HepG2 (cell line): ENCODE measurements around the gene ABHD1. TPM values are rescaled to one million over a fixed set of nuclear protein-coding genes. Genes with fewer than 3 reads are reported as not detected.

ENCODE experiments used
- BHLHE40 ChIP-seq: IDR thresholded peaks from 2 replicates; pipeline ENCODE4 v1.6.1; 2011; ENCODE audit warnings: low read length, improper control_type of control experiment
- CAMTA2 ChIP-seq: sonication (generic); formaldehyde crosslinking; IDR thresholded peaks from 2 replicates; pipeline ENCODE4 v1.4.0; 2020; ENCODE audit warnings: mild to moderate bottlenecking, missing genetic modification reagents, borderline replicate concordance
- GPN1 ChIP-seq: sonication (generic); formaldehyde crosslinking; IDR thresholded peaks from 2 replicates; pipeline ENCODE4 v1.5.1; 2020; ENCODE audit warnings: missing genetic modification reagents, borderline replicate concordance
- NCOA1 ChIP-seq: sonication (generic); formaldehyde crosslinking; IDR thresholded peaks from 2 replicates; pipeline ENCODE4 v1.9.0; 2021; ENCODE audit warnings: missing genetic modification reagents
- NCOA5 ChIP-seq: sonication (generic); formaldehyde crosslinking; IDR thresholded peaks from 2 replicates; pipeline ENCODE4 v1.4.0; 2020; ENCODE audit warnings: missing genetic modification reagents
- NFRKB ChIP-seq: fragments of 450-650 bp; IDR thresholded peaks from 2 replicates; pipeline ENCODE4 v1.6.1; 2017
- NONO ChIP-seq, 2 experiments: fragments of 450-650 bp in 1 of 2; sonication (generic) in 1 of 2; formaldehyde crosslinking in 1 of 2; IDR thresholded peaks in 1 of 2; conservative IDR thresholded peaks in 1 of 2; 2 replicates each; pipeline versions ENCODE4 v1.6.1 to v1.8.0; 2017 to 2022; ENCODE audit warnings: mild to moderate bottlenecking in 1 of 2, missing genetic modification reagents in 1 of 2, moderate library complexity in 1 of 2
- U2AF2 ChIP-seq: fragments of 200-400 bp; formaldehyde crosslinking; IDR thresholded peaks from 2 replicates; pipeline ENCODE4 v1.6.1; 2017; ENCODE audit warnings: low read depth, mild to moderate bottlenecking, low read length
- ZNF34 ChIP-seq: sonication (generic); formaldehyde crosslinking; IDR thresholded peaks from 2 replicates; pipeline ENCODE4 v1.4.0; 2020; ENCODE audit warnings: mild to moderate bottlenecking, missing genetic modification reagents, borderline replicate concordance
- ZNF570 ChIP-seq: sonication (generic); formaldehyde crosslinking; IDR thresholded peaks from 2 replicates; pipeline ENCODE4 v1.4.0; 2020; ENCODE audit warnings: mild to moderate bottlenecking, missing genetic modification reagents, borderline replicate concordance
- ZNF598 ChIP-seq: sonication (generic); formaldehyde crosslinking; IDR thresholded peaks from 2 replicates; pipeline ENCODE4 v1.5.1; 2020; ENCODE audit warnings: mild to moderate bottlenecking, missing genetic modification reagents, borderline replicate concordance
- ZNF784 ChIP-seq: sonication (generic); formaldehyde crosslinking; IDR thresholded peaks from 2 replicates; pipeline ENCODE4 v1.5.1; 2020; ENCODE audit warnings: missing genetic modification reagents, mild to moderate bottlenecking, borderline replicate concordance
- ZSCAN30 ChIP-seq: sonication (generic); formaldehyde crosslinking; IDR thresholded peaks from 2 replicates; pipeline ENCODE4 v1.5.0; 2020; ENCODE audit warnings: mild to moderate bottlenecking, missing genetic modification reagents
- polyA plus RNA-seq, 8 experiments: library from polyadenylated mRNA; depleted of rRNA in 3 of 8; stranded (reverse) in 7 of 8; unstranded in 1 of 8; fragments of >200 nt; fragmentation: Illumina TruSeq in 4 of 8; extraction: Trizol in 4 of 8; gene quantifications; 2 replicates each; pipeline versions ENCODE4 v1.2.1 to v1.2.3, GENCODE V29; 2011 to 2016; ENCODE audit warnings: low read depth in 4 of 8, missing spikeins in 1 of 8, mixed read lengths in 1 of 8; ENCODE audit not compliant: insufficient read depth in 1 of 8
- total RNA-seq, 5 experiments: library from RNA; depleted of rRNA; stranded (reverse); fragments of >200 nt; fragmentation: Illumina TruSeq; extraction: Trizol; gene quantifications; 2 replicates each; pipeline ENCODE4 v1.2.3, GENCODE V29; 2016; ENCODE audit warnings: low read depth in 1 of 5
- TF ChIP-seq, protein P1 (sequence below), 2 experiments: sonication (generic) in 1 of 2; formaldehyde crosslinking in 1 of 2; IDR thresholded peaks; 2 replicates each; pipeline versions ENCODE4 v1.5.1 to v1.6.1; 2011 to 2020; ENCODE audit warnings: borderline replicate concordance in 1 of 2, low read depth in 1 of 2, low read length in 1 of 2, mild to moderate bottlenecking in 1 of 2, missing genetic modification reagents in 1 of 2, moderate library complexity in 1 of 2
- TF ChIP-seq, protein P2 (sequence below): sonication (generic); formaldehyde crosslinking; conservative IDR thresholded peaks from 2 replicates; pipeline ENCODE4 v1.8.1; 2023; ENCODE audit warnings: missing genetic modification reagents
- TF ChIP-seq, protein P3 (sequence below): IDR thresholded peaks from 2 replicates; pipeline ENCODE4 v1.6.1; 2016; ENCODE audit warnings: mild to moderate bottlenecking
- TF ChIP-seq, protein P4 (sequence below): sonication (generic); formaldehyde crosslinking; IDR thresholded peaks from 2 replicates; pipeline ENCODE4 v1.8.0; 2022; ENCODE audit warnings: mild to moderate bottlenecking, missing genetic modification reagents, moderate library complexity

ABHD1 gene
- total and polyA plus RNA-seq, 2 of the 13 experiments (the other 11 are each of a cell fraction or from before 2014, with no cell fraction given): 0.04 to 0.81 TPM

DNA sequence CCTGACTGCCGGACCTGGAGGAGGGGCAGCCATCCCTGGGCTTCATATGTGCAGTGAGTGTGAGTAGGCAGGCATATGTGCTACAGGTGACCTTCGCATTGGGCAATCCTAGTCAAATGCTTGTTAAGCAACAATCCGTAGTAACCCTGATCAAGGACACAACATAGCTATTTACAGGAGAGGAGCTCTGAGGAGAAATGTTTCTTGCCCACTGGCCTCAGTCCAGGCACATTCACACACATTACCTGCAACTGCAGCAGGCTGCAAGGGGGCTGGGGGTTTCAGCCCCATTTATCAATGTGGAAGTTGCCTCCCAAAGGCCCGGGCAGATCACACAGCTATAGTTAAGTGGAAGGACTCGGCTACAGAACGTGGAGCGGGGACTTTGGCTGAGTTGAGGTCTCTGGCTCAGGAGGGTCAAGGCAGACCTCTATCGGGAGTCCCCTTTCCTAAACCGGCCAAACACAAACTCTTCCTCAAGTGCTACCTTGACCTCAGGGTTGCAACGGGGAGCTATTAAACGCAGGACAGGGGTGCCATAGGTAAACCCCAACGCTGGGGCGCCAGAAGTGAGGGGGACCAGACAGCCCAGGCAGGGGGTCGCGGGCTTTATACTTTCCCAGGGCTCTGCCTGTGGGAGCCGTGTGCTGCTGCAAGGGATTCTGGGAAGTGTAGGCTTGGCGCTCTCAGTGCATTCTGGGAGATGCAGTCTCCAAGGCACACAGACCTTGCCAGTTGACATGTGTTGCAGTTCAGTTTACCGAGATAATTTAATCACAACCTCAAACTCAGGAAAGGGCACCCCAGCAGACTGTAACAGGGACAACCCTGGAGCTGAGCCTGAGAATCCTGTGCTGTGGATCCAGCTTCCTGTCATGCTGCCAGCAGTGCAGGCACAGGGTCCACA, 27.6 kb upstream of the ABHD1 start (continued):
- TF ChIP-seq, protein P1, sequence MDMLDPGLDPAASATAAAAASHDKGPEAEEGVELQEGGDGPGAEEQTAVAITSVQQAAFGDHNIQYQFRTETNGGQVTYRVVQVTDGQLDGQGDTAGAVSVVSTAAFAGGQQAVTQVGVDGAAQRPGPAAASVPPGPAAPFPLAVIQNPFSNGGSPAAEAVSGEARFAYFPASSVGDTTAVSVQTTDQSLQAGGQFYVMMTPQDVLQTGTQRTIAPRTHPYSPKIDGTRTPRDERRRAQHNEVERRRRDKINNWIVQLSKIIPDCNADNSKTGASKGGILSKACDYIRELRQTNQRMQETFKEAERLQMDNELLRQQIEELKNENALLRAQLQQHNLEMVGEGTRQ (IDR thresholded peaks at IDR 0.05; ENCODE audit: low read depth, low read length): no peak
- TF ChIP-seq, protein P1 (CRISPR knock-in tag; IDR thresholded peaks at IDR 0.05; ENCODE audit: borderline replicate concordance): 0 out of 2 replicates have a peak, but pooled peaks have one; percentile 43
- TF ChIP-seq, protein P2, sequence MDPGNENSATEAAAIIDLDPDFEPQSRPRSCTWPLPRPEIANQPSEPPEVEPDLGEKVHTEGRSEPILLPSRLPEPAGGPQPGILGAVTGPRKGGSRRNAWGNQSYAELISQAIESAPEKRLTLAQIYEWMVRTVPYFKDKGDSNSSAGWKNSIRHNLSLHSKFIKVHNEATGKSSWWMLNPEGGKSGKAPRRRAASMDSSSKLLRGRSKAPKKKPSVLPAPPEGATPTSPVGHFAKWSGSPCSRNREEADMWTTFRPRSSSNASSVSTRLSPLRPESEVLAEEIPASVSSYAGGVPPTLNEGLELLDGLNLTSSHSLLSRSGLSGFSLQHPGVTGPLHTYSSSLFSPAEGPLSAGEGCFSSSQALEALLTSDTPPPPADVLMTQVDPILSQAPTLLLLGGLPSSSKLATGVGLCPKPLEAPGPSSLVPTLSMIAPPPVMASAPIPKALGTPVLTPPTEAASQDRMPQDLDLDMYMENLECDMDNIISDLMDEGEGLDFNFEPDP (CRISPR knock-in tag): no peak
- TF ChIP-seq ZNF598 (CRISPR knock-in tag): 0 out of 2 replicates have a peak, but pooled peaks have one; percentile 57
- TF ChIP-seq NFRKB: no peak
- TF ChIP-seq GPN1 (CRISPR knock-in tag): no peak
- TF ChIP-seq NCOA5 (CRISPR knock-in tag): no peak; the same call in 1 of the 2 replicates
- peak; percentile 88 for TF ChIP-seq ZNF784 (CRISPR knock-in tag)
- peak; percentile 73; the same call in 1 of the 2 replicates for TF ChIP-seq CAMTA2
- TF ChIP-seq NCOA1: 0 out of 2 replicates have a peak, but pooled peaks have one; percentile 87
- TF ChIP-seq, protein P3, sequence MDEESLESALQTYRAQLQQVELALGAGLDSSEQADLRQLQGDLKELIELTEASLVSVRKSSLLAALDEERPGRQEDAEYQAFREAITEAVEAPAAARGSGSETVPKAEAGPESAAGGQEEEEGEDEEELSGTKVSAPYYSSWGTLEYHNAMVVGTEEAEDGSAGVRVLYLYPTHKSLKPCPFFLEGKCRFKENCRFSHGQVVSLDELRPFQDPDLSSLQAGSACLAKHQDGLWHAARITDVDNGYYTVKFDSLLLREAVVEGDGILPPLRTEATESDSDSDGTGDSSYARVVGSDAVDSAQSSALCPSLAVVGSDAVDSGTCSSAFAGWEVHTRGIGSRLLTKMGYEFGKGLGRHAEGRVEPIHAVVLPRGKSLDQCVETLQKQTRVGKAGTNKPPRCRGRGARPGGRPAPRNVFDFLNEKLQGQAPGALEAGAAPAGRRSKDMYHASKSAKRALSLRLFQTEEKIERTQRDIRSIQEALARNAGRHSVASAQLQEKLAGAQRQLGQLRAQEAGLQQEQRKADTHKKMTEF (CRISPR knock-in tag): peak; percentile 88
- no peak; the same call in 1 of the 2 replicates for TF ChIP-seq ZNF570 (CRISPR knock-in tag)
- TF ChIP-seq BHLHE40: no peak; the same call in 1 of the 2 replicates
- 0 out of 2 replicates have a peak, but pooled peaks have one; percentile 21 for TF ChIP-seq ZSCAN30 (CRISPR knock-in tag)
- TF ChIP-seq NONO (IDR thresholded peaks at IDR 0.05): no peak
- TF ChIP-seq NONO (CRISPR knock-in tag; conservative IDR thresholded peaks at IDR 0.05): peak; percentile 91
- TF ChIP-seq U2AF2: 0 out of 2 replicates have a peak, but pooled peaks have one; percentile 42
- TF ChIP-seq, protein P4, sequence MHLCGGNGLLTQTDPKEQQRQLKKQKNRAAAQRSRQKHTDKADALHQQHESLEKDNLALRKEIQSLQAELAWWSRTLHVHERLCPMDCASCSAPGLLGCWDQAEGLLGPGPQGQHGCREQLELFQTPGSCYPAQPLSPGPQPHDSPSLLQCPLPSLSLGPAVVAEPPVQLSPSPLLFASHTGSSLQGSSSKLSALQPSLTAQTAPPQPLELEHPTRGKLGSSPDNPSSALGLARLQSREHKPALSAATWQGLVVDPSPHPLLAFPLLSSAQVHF: no peak
- no peak; the same call in 1 of the 2 replicates for TF ChIP-seq ZNF34 (CRISPR knock-in tag)
